Measurements from ENCODE around the gene CYB5A.
"Not testable (repeated sequence)": the region's sequence is repeated elsewhere in the genome, so short reads cannot be mapped to it uniquely, and the experiment has no call there.

GRCh38 chr18:74326791-74327190 is 35.0 kb upstream of the CYB5A start:
- TF ChIP-seq MTF1 (CRISPR knock-in tag; IDR thresholded peaks at IDR 0.05; ENCODE audit: borderline replicate concordance); CREB1 (IDR thresholded peaks at IDR 0.05); CREB1 (CRISPR knock-in tag; IDR thresholded peaks at IDR 0.05); ZNF324 (CRISPR knock-in tag; IDR thresholded peaks at IDR 0.05); SMAD3 (CRISPR knock-in tag; conservative IDR thresholded peaks at IDR 0.05); NRF1 (conservative IDR thresholded peaks at IDR 0.05 in 1 of 2, IDR thresholded peaks at IDR 0.05 in 1 of 2); ETS2 (tag; IDR thresholded peaks at IDR 0.05; ENCODE audit: borderline replicate concordance, poor library complexity, severe bottlenecking); CTCF (IDR thresholded peaks at IDR 0.05 in 2 of 3, conservative IDR thresholded peaks at IDR 0.05 in 1 of 3; ENCODE audit: insufficient read depth in 2 of 3, low read depth in 1 of 3, low read length in 3 of 3); ARID1B (IDR thresholded peaks at IDR 0.05); HIVEP1 (CRISPR knock-in tag; IDR thresholded peaks at IDR 0.05); ZNF398 (CRISPR knock-in tag; IDR thresholded peaks at IDR 0.05); EP300 (IDR thresholded peaks at IDR 0.05; ENCODE audit: low read length): not testable (repeated sequence)
- TF ChIP-seq, protein P1, sequence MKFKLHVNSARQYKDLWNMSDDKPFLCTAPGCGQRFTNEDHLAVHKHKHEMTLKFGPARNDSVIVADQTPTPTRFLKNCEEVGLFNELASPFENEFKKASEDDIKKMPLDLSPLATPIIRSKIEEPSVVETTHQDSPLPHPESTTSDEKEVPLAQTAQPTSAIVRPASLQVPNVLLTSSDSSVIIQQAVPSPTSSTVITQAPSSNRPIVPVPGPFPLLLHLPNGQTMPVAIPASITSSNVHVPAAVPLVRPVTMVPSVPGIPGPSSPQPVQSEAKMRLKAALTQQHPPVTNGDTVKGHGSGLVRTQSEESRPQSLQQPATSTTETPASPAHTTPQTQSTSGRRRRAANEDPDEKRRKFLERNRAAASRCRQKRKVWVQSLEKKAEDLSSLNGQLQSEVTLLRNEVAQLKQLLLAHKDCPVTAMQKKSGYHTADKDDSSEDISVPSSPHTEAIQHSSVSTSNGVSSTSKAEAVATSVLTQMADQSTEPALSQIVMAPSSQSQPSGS (CRISPR knock-in tag; IDR thresholded peaks at IDR 0.05) = not testable (repeated sequence)
